H1 (cell line): ENCODE results near the gene AHNAK2. TPM values are rescaled to one million over a fixed set of nuclear protein-coding genes. Genes with fewer than 3 reads are reported as not detected.
A peak's percentile ranks its signal among the peaks of the same experiment; 100 is the strongest.

ENCODE experiments used
- CTCF ChIA-PET: fragments of 300-600 bp; sonication (Branson Sonifier 250); formaldehyde crosslinking; loops from one replicate; lab custom pipeline; 2021; ENCODE audit not compliant: partially characterized antibody; lab: Charles Lee
- POLR2A ChIA-PET: fragments of 300-600 bp; sonication (Branson Sonifier 250); formaldehyde crosslinking; loops from one replicate; lab custom pipeline; 2021; ENCODE audit warnings: inconsistent platforms; ENCODE audit not compliant: partially characterized antibody; lab: Charles Lee
- DNase-seq, 2 experiments: peaks; one replicate each; pipeline versions ENCODE4 v3.0.0 to v3.0.0-alpha.2; 2010 to 2022; ENCODE audit warnings: low spot score in 2 of 2, low read depth in 1 of 2, mixed read lengths in 1 of 2
- FAIRE-seq: peaks from 2 replicates; lab custom pipeline; 2011; peaks lifted over from hg19 to GRCh38; lab: Jason Lieb, UNC
- H2AFZ ChIP-seq: 2 replicates; pipeline ENCODE4 v1.8.1; 2012; ENCODE audit warnings: low read length, inconsistent platforms
- H2AK5ac ChIP-seq: 2 replicates; pipeline ENCODE4 v1.6.1; 2013; ENCODE audit warnings: low read depth, low read length
- H2BK120ac ChIP-seq: replicated peaks from 2 replicates; pipeline ENCODE3; 2013; ENCODE audit warnings: low read depth, low read length, inconsistent platforms
- H2BK12ac ChIP-seq: 2 replicates; pipeline ENCODE4 v1.6.1; 2013; ENCODE audit warnings: low read depth, low read length
- H2BK15ac ChIP-seq: 2 replicates; pipeline ENCODE4 v1.6.1; 2013; ENCODE audit warnings: low read length
- H2BK20ac ChIP-seq: 2 replicates; pipeline ENCODE4 v1.6.1; 2013; ENCODE audit warnings: low read length
- H2BK5ac ChIP-seq: 2 replicates; pipeline ENCODE4 v1.6.1; 2013; ENCODE audit warnings: low read depth, low read length
- H3K14ac ChIP-seq: 2 replicates; pipeline ENCODE4 v1.6.1; 2013; ENCODE audit warnings: inconsistent platforms; ENCODE audit not compliant: insufficient read length
- H3K18ac ChIP-seq: 2 replicates; pipeline ENCODE4 v1.6.1; 2013; ENCODE audit warnings: low read length; ENCODE audit errors: extremely low read depth
- H3K23ac ChIP-seq: 2 replicates; pipeline ENCODE4 v1.6.1; 2013; ENCODE audit warnings: inconsistent platforms; ENCODE audit not compliant: insufficient read length
- H3K23me2 ChIP-seq: 2 replicates; pipeline ENCODE4 v1.6.1; 2013; ENCODE audit warnings: low read depth, low read length
- H3K27ac ChIP-seq: 2 replicates; pipeline ENCODE4 v1.6.1; 2011; ENCODE audit warnings: low read depth, low read length, inconsistent platforms
- H3K27me3 ChIP-seq, 4 experiments: replicated peaks in 1 of 4; 1 replicate in 1 of 4; 2 replicates in 3 of 4; pipeline versions ENCODE4 v1.6.1 to v1.8.1; 2011 to 2013; ENCODE audit warnings: low read length in 3 of 4, mild to moderate bottlenecking in 3 of 4, inconsistent platforms in 2 of 4, mixed read lengths in 2 of 4, moderate library complexity in 1 of 4; ENCODE audit not compliant: control insufficient read depth in 3 of 4, insufficient read depth in 3 of 4; ENCODE audit errors: extremely low read depth in 1 of 4
- H3K36me3 ChIP-seq, 4 experiments: 2 replicates each; pipeline versions ENCODE4 v1.6.1 to v1.8.1; 2011 to 2013; ENCODE audit warnings: mild to moderate bottlenecking in 4 of 4, low read length in 3 of 4, moderate library complexity in 2 of 4, control low read depth in 1 of 4, inconsistent platforms in 1 of 4; ENCODE audit not compliant: insufficient read depth in 4 of 4, control insufficient read depth in 2 of 4
- H3K4ac ChIP-seq: replicated peaks from 2 replicates; pipeline ENCODE3; 2013; ENCODE audit warnings: low read length, low read depth, mixed read lengths, inconsistent platforms; ENCODE audit not compliant: insufficient read length
- H3K4me1 ChIP-seq, 4 experiments: replicated peaks in 1 of 4; 1 replicate in 1 of 4; 2 replicates in 3 of 4; pipeline versions ENCODE4 v1.6.1 to v1.8.1; 2011 to 2013; ENCODE audit warnings: low read length in 3 of 4, inconsistent platforms in 2 of 4, mixed read lengths in 1 of 4; ENCODE audit not compliant: insufficient read depth in 4 of 4, control insufficient read depth in 3 of 4
- H3K4me2 ChIP-seq, 2 experiments: 2 replicates each; pipeline versions ENCODE4 v1.6.1 to v1.8.1; 2011 to 2013; ENCODE audit warnings: low read depth in 2 of 2, low read length in 2 of 2, control low read depth in 1 of 2, inconsistent platforms in 1 of 2, mild to moderate bottlenecking in 1 of 2; ENCODE audit not compliant: insufficient read depth in 1 of 2
- H3K4me3 ChIP-seq, 4 experiments: fragments of 200-600, 300-600 bp in 1 of 4; sonication (generic), shearing (Covaris generic), sonication (Bioruptor Twin) in 1 of 4; 2 replicates each; pipeline versions ENCODE4 v1.5.1 to v1.8.1; 2011 to 2016; ENCODE audit warnings: low read length in 4 of 4, low read depth in 3 of 4, control low read depth in 2 of 4, inconsistent platforms in 2 of 4, mild to moderate bottlenecking in 2 of 4, mixed read lengths in 1 of 4, moderate library complexity in 1 of 4; ENCODE audit not compliant: insufficient read depth in 2 of 4; ENCODE audit errors: extremely low read depth in 1 of 4
- H3K56ac ChIP-seq: replicated peaks from 2 replicates; pipeline ENCODE3; 2013; ENCODE audit warnings: low read depth, mild to moderate bottlenecking, mixed read lengths, low read length, inconsistent platforms; ENCODE audit not compliant: insufficient read length
- H3K79me1 ChIP-seq: 2 replicates; pipeline ENCODE4 v1.6.1; 2013; ENCODE audit warnings: low read depth, low read length, control low read depth
- H3K79me2 ChIP-seq, 2 experiments: 2 replicates each; pipeline versions ENCODE4 v1.6.1 to v1.8.1; 2012 to 2013; ENCODE audit warnings: low read length in 2 of 2, mild to moderate bottlenecking in 2 of 2, inconsistent platforms in 1 of 2; ENCODE audit not compliant: insufficient read depth in 2 of 2, control insufficient read depth in 1 of 2
- H3K9ac ChIP-seq, 4 experiments: replicated peaks in 1 of 4; 1 replicate in 1 of 4; 2 replicates in 3 of 4; pipeline versions ENCODE4 v1.6.1 to v1.8.1; 2011 to 2013; ENCODE audit warnings: low read depth in 3 of 4, low read length in 3 of 4, control low read depth in 2 of 4, mild to moderate bottlenecking in 2 of 4, moderate library complexity in 2 of 4, inconsistent platforms in 1 of 4; ENCODE audit errors: extremely low read depth in 1 of 4
- H3K9me3 ChIP-seq, 2 experiments: 2 replicates each; pipeline versions ENCODE4 v1.6.1 to v1.8.1; 2012 to 2013; ENCODE audit warnings: mild to moderate bottlenecking in 2 of 2, moderate library complexity in 2 of 2, control low read depth in 1 of 2, inconsistent platforms in 1 of 2, low read depth in 1 of 2, low read length in 1 of 2, mixed read lengths in 1 of 2; ENCODE audit not compliant: insufficient read depth in 2 of 2
- H4K20me1 ChIP-seq, 2 experiments: replicated peaks in 1 of 2; 2 replicates each; pipeline versions ENCODE3 to v1.8.1; 2011 to 2013; ENCODE audit warnings: inconsistent platforms in 2 of 2, low read length in 2 of 2, mild to moderate bottlenecking in 1 of 2; ENCODE audit not compliant: insufficient read depth in 2 of 2, control insufficient read depth in 1 of 2
- H4K5ac ChIP-seq: 2 replicates; pipeline ENCODE4 v1.6.1; 2013; ENCODE audit warnings: low read length, low read depth, mixed read lengths, inconsistent platforms; ENCODE audit not compliant: insufficient read length
- H4K8ac ChIP-seq: 2 replicates; pipeline ENCODE4 v1.8.0; 2013; ENCODE audit warnings: mild to moderate bottlenecking, moderate library complexity, low read length, inconsistent platforms; ENCODE audit not compliant: insufficient read depth; ENCODE audit errors: extremely low read depth
- H4K91ac ChIP-seq: replicated peaks from 2 replicates; pipeline ENCODE3; 2013; ENCODE audit warnings: low read length, mixed read lengths, inconsistent platforms; ENCODE audit not compliant: insufficient read length
- CHD1 ChIP-seq: IDR thresholded peaks from 2 replicates; pipeline ENCODE4 v1.6.1; 2012; ENCODE audit warnings: low read depth, low read length, improper control_type of control experiment
- POLR2AphosphoS5 ChIP-seq: IDR thresholded peaks from 2 replicates; pipeline ENCODE4 v1.6.1; 2011; ENCODE audit warnings: low read depth, low read length
- RNF2 ChIP-seq: fragments of 200-900, 300-1000 bp; sonication (generic); IDR thresholded peaks from 2 replicates; pipeline ENCODE4 v1.7.1; 2016; ENCODE audit warnings: borderline replicate concordance, low read depth, mild to moderate bottlenecking, antibody characterized with exemption, low read length; ENCODE audit not compliant: poor library complexity, severe bottlenecking; ENCODE audit errors: missing control alignments
- SAP30 ChIP-seq: fragments of 300-600 bp; sonication (generic); IDR thresholded peaks from 2 replicates; pipeline ENCODE4 v1.7.1; 2012; ENCODE audit warnings: low read length, moderate library complexity, mild to moderate bottlenecking, inconsistent platforms; ENCODE audit not compliant: insufficient read depth, insufficient replicate concordance
- SUZ12 ChIP-seq: fragments of 200-600 bp; sonication (generic); IDR thresholded peaks from 2 replicates; pipeline ENCODE4 v1.6.1; 2012; ENCODE audit warnings: mild to moderate bottlenecking, inconsistent platforms, low read length, moderate library complexity, mixed read lengths
- TEAD4 ChIP-seq: IDR thresholded peaks from 2 replicates; pipeline ENCODE4 v1.6.1; 2012; ENCODE audit warnings: low read depth, low read length, inconsistent platforms, mixed read lengths
- WGBS, 2 experiments: shearing (Covaris generic) in 1 of 2; methylation state at CpG; one replicate each; pipeline versions ENCODE4 v1.1.6 to v1.1.7; 2013 to 2015; ENCODE audit warnings: low lambda C conversion rate in 2 of 2, mixed read lengths in 2 of 2, inconsistent platforms in 1 of 2, low coverage in 1 of 2, missing lambda C conversion rate in 1 of 2; ENCODE audit not compliant: insufficient replicate concordance in 2 of 2, insufficient coverage in 1 of 2, insufficient read length in 1 of 2; ENCODE audit errors: extremely low coverage in 1 of 2, missing lambda C conversion rate in 1 of 2; 5-methylcytosine and 5-hydroxymethylcytosine counted together
- polyA plus RNA-seq, 7 experiments: library from polyadenylated mRNA; depleted of rRNA in 3 of 7; stranded (reverse) in 5 of 7; unstranded in 2 of 7; fragments of >200 nt in 5 of 7; fragments of 200-250 nt in 2 of 7; gene quantifications; 1 replicate in 5 of 7; 2 replicates in 1 of 7; 4 replicates in 1 of 7; pipeline versions ENCODE4 v1.2.1 to v1.2.3, GENCODE V29; 2011 to 2013; ENCODE audit warnings: missing spikeins in 2 of 7, mixed read lengths in 2 of 7
- total RNA-seq: library from RNA; stranded (reverse); fragmentation: NEBNext Ultra II Directional; extraction: Animal tissue kit (Norgen Biotek cat#: 25700); gene quantifications from 2 replicates; pipeline ENCODE4 v1.2.1, GENCODE V29; 2021
- TF ChIP-seq, protein P1 (sequence below), 3 experiments: IDR thresholded peaks; 1 replicate in 2 of 3; 2 replicates in 1 of 3; pipeline versions ENCODE4 v1.5.1 to v1.6.1; 2011; ENCODE audit warnings: low read length in 3 of 3, mild to moderate bottlenecking in 3 of 3, inconsistent platforms in 2 of 3, low read depth in 1 of 3, moderate library complexity in 1 of 3; ENCODE audit not compliant: insufficient read depth in 1 of 3; ENCODE audit errors: control extremely low read depth in 1 of 3

Gene AHNAK2
- total and polyA plus RNA-seq, 2 of the 8 experiments (the other 6 are each of a cell fraction or from before 2014, with no cell fraction given) = 0.95 to 2.0 TPM

DNA sequence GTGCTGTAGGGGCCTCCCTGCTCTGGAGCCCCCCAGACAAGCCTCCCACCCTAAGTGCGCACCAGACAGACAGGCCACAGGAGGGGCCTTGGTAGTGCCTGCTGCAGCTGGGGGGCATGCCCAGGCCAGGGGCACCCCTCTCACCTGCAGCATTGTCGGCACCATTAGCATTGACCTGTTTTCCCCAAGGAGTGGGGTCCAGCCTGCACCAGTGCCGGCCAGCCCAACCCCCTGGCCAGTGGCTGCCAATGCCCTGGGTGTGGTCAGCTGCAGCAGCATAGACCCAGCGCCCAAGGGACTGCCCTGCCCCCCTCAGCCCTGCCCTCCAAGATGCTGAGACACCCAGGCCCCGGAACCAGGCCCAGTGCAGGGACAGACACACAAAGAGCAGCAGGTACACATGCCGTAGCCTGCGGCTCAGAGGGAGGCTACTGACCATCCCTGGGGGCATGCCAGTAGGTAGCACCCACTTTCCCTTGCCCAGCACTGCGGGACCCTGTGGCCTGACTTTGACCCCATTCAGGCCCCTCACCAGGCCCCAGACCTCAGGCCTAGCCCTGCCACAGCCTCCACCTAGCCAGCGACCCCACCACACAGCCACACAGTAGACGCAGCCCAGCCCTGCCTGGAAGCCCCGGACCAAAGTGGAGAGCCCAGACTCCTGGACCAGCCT, 1.0 kb downstream of the AHNAK2 start:
- Histone ChIP-seq H4K8ac (no peak overlapping the region), H4K91ac (no peak overlapping the region), H2BK120ac (no peak overlapping the region), H3K9me3 (no peaks in the 10 kb centered on the region), H3K23ac (no peak overlapping the region), H2BK12ac (no peak overlapping the region), H4K5ac (no peak overlapping the region), H2BK5ac (no peak overlapping the region), H3K9ac (no peak overlapping the region), H3K36me3 (no peaks in the 10 kb centered on the region; a peak in 1 of 8 replicates)
- no peak for TF ChIP-seq SAP30
- no peak for TF ChIP-seq RNF2
- TF ChIP-seq TEAD4 = no peak
- TF ChIP-seq SUZ12 = no peak
- no peak for TF ChIP-seq CHD1
- no peak for TF ChIP-seq POLR2AphosphoS5
- TF ChIP-seq, protein P1, sequence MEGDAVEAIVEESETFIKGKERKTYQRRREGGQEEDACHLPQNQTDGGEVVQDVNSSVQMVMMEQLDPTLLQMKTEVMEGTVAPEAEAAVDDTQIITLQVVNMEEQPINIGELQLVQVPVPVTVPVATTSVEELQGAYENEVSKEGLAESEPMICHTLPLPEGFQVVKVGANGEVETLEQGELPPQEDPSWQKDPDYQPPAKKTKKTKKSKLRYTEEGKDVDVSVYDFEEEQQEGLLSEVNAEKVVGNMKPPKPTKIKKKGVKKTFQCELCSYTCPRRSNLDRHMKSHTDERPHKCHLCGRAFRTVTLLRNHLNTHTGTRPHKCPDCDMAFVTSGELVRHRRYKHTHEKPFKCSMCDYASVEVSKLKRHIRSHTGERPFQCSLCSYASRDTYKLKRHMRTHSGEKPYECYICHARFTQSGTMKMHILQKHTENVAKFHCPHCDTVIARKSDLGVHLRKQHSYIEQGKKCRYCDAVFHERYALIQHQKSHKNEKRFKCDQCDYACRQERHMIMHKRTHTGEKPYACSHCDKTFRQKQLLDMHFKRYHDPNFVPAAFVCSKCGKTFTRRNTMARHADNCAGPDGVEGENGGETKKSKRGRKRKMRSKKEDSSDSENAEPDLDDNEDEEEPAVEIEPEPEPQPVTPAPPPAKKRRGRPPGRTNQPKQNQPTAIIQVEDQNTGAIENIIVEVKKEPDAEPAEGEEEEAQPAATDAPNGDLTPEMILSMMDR (IDR thresholded peaks at IDR 0.05; ENCODE audit: control extremely low read depth in 1 of 3, insufficient read depth in 1 of 3, low read depth in 1 of 3, low read length in 3 of 3) = no peak
- TF ChIP-seq, all 59 proteins: peak for 0
- DNase-seq (no peak), FAIRE-seq (no peak)
- no peak overlapping the region; the same call in 1 of the 2 replicates for H3K18ac ChIP-seq
- peaks cover 4 to 13% of the 10 kb centered on the region in 2 experiments for H4K20me1 ChIP-seq
- H2AK5ac ChIP-seq = no peak overlapping the region
- H3K4me3 ChIP-seq = peak overlapping the region in 1 of 4 experiments; percentile 63; a peak in 2 of 8 replicates
- H3K79me2 ChIP-seq = no peaks in the 10 kb centered on the region
- peaks cover 10% of the 10 kb centered on the region; the same call in 1 of the 2 replicates for H3K23me2 ChIP-seq
- no peak overlapping the region for H2BK20ac ChIP-seq
- H2AFZ ChIP-seq = no peak overlapping the region
- ChIA-PET POLR2A (interaction anchor here (1.1 kb wide), 1 partner anchor 43 kb away, joined by 3 read pairs; no protein-coding TSS in a partner anchor), CTCF (interaction anchor here (0.8 to 11.5 kb wide), 9 partner anchors 7 to 417 kb away, joined by 3 to 161 read pairs (median 5); partner anchors contain the start of gene CLBA1)
- H3K14ac ChIP-seq = no peak overlapping the region
- H2BK15ac ChIP-seq = no peak overlapping the region
- no peak overlapping the region for H3K27ac ChIP-seq
- H3K27me3 ChIP-seq = peaks cover 18 to 38% (median 31%) of the 10 kb centered on the region in 4 experiments
- H3K56ac ChIP-seq = no peak overlapping the region
- H3K4me1 ChIP-seq = peaks cover 0 to 11% (median 9%) of the 10 kb centered on the region in 4 experiments; a peak in 5 of 7 replicates
- no peak overlapping the region for H3K4ac ChIP-seq
- peak overlapping the region; percentile 60 to 90 for H3K4me2 ChIP-seq
- 77% methylated on average over 11 of the region's 11 CpGs; no CpG with 5 or more reads in 1 of the 2 experiments for WGBS, 2 experiments
- H3K79me1 ChIP-seq = no peaks in the 10 kb centered on the region
